DMS153 treated with DMSO at 0.1 percent for 48 hours (cell line): ENCODE measurements around the gene STAG1.
"Not testable (repeated sequence)": the region's sequence is repeated elsewhere in the genome, so short reads cannot be mapped to it uniquely, and the experiment has no call there.

Source experiments
- DNase-seq: peaks from one replicate; lab custom pipeline; 2025; ENCODE audit not compliant: unreplicated experiment; lab: John Stamatoyannopoulos, UW

The STAG1 gene

DNA sequence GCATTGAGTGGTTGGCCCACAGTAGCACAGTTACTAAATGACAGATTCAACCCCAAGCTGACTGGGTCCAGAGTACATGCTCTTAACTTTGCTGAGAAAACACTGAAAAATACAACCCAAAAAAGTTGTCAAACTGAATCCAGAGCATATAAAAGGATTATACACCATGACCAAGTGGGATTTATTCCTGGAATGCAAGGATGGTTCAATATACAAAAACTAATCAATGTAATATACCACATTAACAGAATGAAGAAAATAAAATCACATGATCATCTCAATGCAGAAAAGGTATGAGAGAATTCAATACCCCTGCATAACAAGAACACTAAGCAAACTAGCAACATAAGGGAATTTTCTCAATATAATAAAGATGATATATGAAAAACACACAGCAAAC lies 98.5 kb downstream of the STAG1 start:
- DNase-seq = no peak

DNA sequence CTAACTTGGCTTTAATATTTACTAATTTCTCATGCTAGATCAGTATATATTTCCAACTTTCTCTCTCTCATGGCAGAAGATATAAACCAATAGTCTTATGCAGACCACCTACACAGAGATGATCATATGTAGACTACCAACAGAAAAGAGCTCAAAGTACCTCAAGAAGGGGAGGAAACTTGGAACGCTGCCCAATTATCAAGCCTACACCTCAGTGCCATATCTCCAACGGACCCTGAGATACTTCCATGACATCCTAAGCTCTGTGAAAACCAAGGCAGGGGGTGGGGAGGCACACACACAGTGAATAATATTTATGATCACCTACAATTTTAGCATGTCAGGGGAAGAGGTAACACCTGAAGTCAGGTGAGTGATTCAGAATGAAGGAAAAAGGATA lies 100.6 kb downstream of the STAG1 start:
- no peak for DNase-seq

DNA sequence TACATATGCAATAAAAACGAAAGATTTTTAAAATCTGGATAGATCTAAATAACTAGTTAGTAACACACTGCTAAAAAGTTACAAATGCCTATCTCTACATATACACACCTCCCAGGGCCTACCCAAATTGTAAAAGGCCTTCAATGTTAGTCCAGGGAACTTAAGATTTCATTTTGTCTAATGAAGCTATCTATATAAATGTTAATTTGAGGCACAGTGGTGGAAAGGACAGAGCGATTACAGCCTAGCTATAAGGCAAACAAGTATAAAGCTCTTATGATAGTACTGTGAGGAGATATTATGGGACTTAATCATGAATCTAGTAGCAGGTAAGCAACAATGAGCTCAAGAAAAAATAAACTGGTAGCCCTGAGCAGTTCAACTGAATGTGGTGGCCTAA lies 101.7 kb downstream of the STAG1 start:
- DNase-seq = no peak

DNA sequence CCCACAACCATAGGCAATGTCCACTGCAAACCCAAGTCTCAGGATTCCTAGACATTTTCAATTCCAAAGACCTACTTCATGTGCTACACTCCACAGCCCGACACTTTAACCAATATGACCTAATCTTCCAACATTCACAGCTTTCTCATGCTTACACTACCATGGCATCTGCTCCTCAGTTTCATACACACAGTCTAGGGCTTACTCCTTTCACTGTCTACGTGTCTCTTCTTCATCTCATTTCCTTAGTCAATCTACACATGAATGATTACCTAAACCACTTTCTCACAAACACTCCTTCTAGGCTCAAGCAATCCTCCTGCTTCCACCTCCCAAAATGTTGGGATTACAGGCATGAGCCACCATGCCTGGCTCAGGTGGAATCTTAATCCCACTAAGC lies 106.3 kb downstream of the STAG1 start:
- no peak for DNase-seq

DNA sequence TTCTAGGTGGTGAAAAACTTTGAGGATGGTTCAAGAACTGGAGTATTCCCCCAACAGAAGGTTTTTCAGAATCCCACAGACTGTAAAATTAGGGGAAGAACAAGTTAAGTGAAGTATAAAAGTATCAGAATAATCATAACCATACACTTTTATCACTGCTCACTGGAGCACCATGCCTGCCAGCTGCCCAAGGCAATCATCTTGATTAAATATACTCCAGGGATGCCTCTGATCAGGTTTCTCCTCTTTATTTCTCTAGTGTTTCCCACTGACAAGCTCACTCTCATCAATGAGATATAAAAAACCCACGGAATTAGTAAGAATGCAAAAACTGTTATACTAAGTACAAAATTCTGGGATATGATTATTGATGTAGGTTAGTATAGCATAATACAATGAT lies 108.0 kb downstream of the STAG1 start:
- no peak for DNase-seq

DNA sequence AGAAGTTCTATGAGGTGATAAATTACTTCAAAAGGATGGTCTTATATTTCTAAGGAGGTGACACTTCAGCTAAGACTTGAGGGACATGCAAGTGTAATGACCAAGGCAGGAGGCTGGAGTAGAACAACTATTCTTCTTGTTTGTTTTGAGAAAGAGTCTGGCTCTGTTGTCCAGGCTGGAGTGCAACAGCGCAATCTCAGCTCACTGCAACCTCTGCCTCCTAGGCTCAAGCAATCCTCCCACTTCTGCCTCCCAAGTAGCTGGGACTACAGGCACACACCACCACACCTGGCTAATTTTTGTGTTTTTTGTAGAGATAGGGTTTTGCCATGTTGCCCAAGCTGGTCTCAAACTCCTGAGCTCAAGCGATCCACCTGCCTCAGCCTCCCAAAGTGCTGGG lies 108.8 kb downstream of the STAG1 start:
- DNase-seq = not testable (repeated sequence)

DNA sequence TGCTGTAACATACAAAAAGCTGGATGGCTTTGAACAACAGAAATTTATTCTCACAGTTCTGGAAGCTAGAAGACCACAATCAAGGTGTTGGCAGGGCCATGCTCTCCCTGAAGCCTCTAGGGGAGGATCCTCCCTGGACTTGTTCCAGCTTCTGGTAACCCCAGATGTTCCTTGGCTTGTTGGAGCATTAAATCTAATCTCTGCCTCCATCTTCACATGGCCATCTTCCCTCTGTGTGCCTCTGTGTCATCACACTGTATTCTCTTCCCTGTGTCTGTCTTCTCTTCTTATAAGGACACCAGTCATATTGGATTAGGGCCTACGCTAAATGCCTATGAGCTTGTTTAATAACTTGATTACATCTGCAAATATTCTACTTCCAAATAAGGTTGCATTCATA lies 109.5 kb downstream of the STAG1 start:
- no peak for DNase-seq

DNA sequence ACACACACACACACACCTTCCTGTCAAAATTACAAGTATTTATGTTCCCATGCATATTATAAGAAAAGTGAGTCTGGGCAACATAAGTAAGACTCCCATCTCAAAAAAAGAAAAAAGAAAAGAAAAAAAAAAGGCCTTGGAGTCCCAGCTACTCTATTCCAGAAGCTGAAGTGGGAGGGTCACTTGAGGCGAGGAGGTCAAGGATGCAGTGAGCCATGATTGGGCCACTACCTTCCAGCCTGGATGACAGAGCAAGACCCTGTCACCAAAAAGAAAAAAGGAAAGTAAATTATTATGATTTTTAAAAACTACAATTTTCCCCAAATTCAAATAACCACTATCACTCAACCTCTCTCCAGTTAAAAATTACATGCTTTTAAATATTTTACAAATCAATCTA lies 113.1 kb downstream of the STAG1 start:
- no peak for DNase-seq

DNA sequence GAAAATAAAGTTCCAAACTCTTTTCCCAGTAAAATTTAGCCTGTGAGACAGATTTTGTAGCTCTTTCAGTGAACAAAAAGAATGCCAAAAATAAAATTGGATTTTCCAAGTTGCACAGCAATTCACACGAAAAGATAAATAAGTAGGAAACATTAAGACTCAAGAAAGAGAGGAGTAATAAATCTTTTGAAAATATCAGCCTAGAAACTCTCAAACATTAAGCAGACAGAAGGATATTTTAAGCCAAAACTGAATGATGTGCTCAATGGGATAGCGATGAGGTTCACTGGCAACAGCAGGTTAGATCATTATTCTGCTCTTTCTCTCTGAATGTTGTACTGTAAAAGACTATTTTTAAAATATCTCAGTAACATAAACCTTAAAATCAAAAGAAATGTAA lies 115.0 kb downstream of the STAG1 start:
- no peak for DNase-seq

DNA sequence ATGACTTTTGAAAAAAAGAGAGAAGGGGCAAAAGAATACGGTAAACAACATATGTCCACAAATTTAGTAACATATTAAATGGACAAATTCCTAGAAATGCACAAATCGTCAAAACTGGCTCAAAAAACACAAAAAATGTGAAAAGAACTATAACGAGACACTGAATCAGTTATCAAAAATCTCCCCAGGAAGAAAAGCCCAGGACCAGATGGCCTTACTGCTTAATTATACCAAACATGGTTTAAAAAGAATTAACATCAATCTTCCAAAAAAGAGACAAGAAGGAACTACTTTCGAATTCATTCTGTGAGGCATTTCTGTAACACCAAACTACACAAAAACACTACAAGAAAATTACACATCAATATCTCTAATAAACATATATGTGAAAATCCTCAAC lies 117.4 kb downstream of the STAG1 start:
- DNase-seq = no peak

DNA sequence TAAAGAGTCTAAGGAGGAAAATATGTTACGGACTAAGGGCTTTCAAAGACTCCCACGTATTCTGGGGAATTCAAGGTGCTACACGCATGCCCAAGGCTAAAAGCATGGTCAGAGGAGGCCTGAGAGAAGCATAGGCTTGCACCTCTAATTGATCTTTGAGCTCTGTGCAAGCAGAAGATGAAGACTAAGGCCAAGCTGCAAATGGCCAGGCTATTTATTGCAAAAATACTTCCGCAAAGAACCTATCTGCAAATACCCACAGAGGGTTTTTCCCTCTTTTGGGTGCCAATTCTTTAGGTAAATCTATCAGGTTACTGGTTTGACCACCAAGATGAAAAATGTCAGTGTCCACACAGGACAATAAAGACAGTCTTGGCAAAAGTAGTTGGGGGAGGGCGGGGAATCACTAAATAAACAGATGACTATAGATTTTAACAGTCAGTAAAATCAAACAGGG lies 119.5 kb downstream of the STAG1 start:
- DNase-seq = no peak

DNA sequence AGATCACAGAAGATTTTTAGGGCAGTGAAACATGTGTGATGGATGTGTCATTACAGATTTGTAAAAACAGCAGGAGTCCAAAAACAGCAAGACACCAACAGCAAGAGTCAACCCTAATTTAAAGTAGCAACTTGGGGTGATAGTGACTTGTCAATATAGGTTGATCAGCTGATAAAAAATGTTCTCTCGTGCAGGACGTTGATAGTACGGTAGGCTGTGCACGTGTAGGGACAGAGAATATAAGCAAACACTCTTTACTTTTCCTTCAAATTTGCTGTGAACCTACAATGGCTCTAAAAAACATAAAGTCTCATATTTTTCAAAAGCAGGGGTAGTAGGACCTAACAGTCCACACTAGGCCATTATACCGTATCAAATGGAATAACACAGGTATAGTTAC lies 120.8 kb downstream of the STAG1 start:
- DNase-seq = no peak

DNA sequence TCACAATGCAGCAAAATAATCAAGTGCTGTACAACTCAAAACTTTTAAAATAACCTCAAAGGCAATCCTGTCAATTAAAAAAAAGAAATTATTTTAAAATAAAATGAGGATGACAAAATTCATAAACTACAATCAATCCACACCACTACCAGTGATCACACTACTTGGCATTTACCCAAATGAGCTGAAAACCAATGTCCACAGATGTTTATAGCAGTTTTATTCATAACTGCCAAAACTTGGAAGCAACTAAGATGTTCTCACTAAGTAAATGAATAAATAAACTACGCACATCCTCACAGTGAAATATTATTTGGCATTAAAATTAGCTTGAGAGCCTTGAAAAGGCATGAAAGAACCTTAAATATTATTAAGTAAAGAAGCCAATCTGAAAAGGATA lies 121.3 kb downstream of the STAG1 start:
- no peak for DNase-seq

DNA sequence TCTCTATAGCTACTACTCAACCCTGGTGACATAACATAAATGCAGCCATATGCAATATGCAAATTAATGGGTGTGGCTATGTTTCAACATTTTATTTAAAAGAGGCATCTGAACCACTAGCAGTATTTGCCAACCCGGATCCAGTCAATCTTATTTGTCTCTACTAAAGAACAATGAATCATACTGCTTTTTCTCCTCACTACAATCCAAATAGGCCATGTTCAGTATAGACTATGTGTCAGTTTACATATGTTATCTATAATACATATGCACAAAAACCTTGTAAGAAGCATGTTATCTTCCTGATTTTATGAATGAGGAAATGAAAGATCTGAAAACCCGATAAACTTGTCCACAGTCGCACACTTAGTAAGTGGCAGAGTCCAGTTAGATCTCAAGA lies 125.7 kb downstream of the STAG1 start:
- DNase-seq = no peak

DNA sequence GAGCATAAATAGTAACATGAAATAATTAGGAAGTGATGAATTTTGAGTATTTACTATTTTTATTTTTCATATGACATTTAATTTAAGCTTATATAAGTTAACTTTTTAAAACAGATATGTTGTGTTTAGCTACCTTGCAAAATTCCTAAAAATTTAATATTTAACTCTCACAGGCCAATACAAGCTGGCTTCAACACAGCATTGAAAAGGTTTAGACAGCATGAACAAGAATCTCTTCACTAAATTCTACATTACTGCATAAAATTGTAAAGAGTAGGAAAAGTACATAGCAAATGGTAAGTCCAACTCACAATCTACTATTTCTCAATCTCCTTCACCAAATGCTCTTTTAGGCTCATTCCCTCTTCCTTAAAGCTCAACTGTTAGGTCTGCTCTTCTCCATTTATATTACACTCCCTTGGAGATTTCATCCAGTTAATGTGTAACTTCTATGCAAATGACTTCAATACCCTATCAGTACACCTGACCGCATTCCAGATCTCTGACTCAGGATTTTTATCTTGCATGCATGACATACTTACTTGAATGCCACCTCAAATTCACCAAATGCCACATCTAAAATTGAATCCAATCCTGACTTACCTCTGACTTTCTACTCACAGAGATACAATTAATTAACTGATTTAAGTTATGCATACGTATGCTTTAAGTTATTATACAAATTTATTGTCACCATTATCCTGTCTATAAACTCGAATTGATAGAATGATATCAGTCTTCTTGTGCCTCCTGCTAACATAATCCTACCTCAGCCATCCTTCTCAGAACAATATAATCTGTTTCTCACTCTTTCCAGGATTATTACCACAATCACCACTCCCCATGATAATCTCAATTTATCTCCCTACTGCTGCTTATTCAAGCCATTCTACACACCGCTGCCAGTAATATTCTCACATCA lies 127.0 kb downstream of the STAG1 start:
- no peak for DNase-seq

DNA sequence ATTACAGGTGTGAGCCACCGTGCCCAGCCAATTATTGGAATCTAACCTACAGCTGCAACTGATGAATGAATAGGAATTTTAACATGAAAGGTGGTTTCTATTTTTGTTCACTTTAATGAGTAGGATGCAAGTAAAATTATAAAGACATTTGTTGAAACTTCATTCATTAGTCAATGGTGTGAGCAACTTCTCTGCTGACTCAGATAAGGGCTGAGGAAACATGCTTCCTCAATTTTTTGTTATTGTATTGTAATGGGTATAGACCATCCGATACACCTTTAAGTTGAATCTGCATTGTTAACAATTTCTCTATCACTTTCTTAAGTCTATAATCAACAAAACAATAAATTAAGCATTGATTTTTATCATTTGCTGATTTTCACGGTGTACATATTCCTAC lies 127.8 kb downstream of the STAG1 start:
- no peak for DNase-seq

DNA sequence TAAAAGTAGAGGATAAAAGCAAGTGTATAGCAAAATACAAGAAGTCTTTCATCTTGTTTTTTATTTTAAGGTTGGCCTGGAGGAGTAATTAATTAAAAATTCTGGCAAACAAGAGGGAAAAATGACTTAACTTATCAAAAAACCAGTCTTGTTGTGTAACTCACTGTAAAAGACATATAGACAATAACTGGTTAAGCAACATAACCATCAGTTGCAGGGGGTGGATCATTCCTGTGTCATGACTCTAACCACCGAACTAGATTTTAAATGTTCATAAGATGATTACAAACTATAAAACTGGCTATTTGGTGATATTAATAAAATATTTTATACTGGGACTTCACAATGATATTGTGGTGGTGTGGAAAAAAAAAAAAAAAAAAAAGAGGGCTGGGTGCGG lies 130.6 kb downstream of the STAG1 start:
- DNase-seq = no peak

DNA sequence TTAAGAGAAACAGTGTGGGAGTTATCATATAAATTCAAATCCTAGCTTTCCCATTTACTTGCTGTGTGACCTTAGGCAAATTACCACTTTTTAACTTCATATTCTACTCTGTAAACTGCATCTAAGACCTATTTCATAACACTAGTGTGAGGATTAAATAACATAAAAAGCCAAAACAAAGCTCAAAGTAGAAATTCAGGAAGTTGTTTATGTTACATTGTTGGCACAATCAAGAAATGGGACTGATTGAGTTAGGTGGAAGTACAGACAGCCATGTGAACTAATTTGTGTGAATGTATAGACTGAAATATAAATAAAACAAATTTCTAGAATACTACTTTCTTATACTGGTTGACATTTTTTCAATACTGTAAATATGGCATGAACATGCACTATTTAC lies 131.7 kb downstream of the STAG1 start:
- no peak for DNase-seq

DNA sequence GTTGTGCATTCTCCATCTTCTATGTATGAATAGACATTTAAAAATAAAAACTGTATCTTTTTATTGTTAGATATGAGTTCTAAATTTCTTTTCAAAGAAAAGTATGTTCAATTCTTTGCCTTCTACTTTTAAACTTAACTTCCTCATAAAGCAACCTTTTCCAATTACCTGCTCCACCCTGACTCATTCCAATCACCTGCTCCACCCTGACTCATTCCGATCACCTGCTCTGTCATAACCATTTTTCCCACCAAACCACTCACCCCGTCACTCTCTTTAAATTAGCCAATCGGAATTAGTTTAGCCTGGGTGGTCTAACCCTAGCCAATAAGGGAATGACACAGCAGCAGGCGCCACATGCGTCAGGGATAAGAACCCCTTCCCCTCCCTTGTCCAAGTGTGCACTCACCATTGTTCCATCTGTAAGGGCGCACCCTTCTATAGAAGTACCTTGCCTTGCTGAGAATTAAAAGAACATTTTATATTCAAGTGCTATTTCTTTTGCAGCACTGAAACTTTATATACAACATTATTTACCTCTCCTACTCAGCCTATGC lies 134.1 kb downstream of the STAG1 start:
- not testable (repeated sequence) for DNase-seq

DNA sequence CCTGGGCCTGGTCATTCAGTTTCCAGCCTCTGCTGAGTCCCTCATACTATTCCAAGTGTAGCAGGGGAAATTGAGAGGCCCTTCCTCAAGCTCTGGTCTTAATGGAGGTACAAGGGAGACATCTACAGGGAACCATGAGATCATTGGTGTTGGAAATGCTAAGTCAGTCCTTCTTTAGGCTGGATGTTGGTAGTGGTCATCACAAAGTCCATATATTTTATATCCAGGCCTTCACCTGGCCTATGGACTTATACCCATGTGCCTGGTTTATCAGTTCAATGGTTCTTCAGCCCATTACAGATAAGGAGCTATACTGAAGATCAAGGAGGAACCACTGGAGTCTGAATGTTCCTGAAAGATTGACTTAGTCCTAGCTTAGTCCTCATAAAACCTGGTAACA lies 135.0 kb downstream of the STAG1 start:
- no peak for DNase-seq

DNA sequence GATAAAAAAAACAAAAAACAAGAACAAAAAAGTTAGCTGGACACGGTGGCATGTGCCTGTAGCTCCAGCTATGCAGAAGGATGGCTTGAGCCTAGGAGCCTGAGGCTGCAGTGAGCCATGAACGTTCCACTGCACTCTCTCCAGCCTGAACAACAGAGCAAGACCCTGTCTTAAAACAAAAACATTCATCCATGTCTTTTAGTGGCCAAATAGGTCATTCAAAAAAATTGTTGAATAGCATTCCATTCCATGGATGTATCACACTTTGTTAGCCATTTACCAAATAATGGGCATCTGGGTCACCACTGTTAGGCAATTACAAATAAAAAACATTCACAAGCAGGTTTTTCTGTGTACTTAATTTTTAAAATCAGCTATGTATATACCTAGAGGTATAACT lies 139.7 kb downstream of the STAG1 start:
- no peak for DNase-seq

DNA sequence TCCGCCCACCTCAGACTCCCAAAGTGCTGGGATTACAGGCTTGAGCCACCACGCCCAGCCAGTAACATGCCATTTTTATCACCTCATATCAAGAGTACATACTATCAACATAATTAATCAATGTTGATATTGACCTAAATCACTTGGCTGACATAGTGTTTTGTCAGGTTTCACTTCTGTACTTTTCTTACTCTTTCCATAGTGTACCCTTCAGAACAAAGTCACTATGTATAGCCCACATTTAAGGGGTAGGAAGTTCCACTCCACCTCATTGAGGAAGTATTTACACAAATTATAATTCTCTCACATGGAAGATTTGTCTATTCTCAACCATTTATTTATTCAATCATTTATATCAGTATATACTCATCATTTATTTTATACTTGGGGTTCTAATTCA lies 145.2 kb downstream of the STAG1 start:
- no peak for DNase-seq

DNA sequence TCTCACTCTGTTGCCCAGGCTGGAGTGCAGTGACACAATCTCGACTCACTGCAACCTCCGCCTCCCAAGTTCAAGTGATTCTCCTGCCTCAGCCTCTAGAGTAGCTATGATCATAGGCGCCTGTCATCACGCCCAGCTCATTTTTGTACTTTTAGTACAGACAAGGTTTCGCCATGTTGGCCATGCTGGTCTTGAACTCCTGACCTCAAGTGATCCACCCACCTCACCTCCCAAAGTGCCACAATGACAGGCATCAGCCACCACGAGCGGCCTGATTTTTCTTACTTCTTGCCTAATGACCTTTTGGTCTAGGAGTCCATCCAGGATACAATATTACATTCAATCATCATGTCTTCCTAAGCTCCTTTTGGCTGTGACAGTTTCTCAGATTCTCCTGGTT lies 146.0 kb downstream of the STAG1 start:
- not testable (repeated sequence) for DNase-seq
